SK-N-SH treated with all-trans-retinoic acid at 6 μM for 48 hours (cell line): Measurements from ENCODE around the gene UTP4.
"Not testable (repeated sequence)": the region's sequence is repeated elsewhere in the genome, so short reads cannot be mapped to it uniquely, and the experiment has no call there.

Experiments
- ATAC-seq: fragments of 200-7000 bp; cut with Tn5 transposase; 3 replicates; pipeline ENCODE4 v1.9.1; 2020; ENCODE audit warnings: mild to moderate bottlenecking, moderate library complexity
- ARNTL ChIP-seq: fragments of 450-650 bp; formaldehyde crosslinking; IDR thresholded peaks from 2 replicates; pipeline ENCODE4 v1.5.0; 2020; ENCODE audit warnings: low read depth, mild to moderate bottlenecking, moderate library complexity, borderline replicate concordance
- BACH2 ChIP-seq: fragments of 250-450 bp; sonication (Bioruptor Pico); IDR thresholded peaks from 2 replicates; pipeline ENCODE4 v1.9.0; 2021; ENCODE audit warnings: mild to moderate bottlenecking, borderline replicate concordance
- CREB5 ChIP-seq: fragments of 250-450 bp; sonication (Bioruptor Pico); IDR thresholded peaks from 2 replicates; pipeline ENCODE4 v1.5.1; 2020; ENCODE audit warnings: low read depth, mild to moderate bottlenecking, moderate library complexity
- CSRNP3 ChIP-seq: fragments of 250-450 bp; sonication (Bioruptor Pico); IDR thresholded peaks from 2 replicates; pipeline ENCODE4 v1.5.1; 2021; ENCODE audit warnings: mild to moderate bottlenecking, moderate library complexity
- ESRRG ChIP-seq: fragments of 250-450 bp; sonication (Bioruptor Pico); IDR thresholded peaks from 2 replicates; pipeline ENCODE4 v1.6.1; 2021; ENCODE audit warnings: mild to moderate bottlenecking
- GLIS3 ChIP-seq: fragments of 250-450 bp; sonication (Bioruptor Pico); IDR thresholded peaks from 2 replicates; pipeline ENCODE4 v1.5.0; 2020; ENCODE audit warnings: mild to moderate bottlenecking, moderate library complexity
- ISL1 ChIP-seq: fragments of 250-450 bp; sonication (Bioruptor Pico); IDR thresholded peaks from 2 replicates; pipeline ENCODE4 v2.1.2; 2022; ENCODE audit warnings: mild to moderate bottlenecking, moderate library complexity
- OSR1 ChIP-seq: fragments of 250-450 bp; sonication (Bioruptor Pico); IDR thresholded peaks from 2 replicates; pipeline ENCODE4 v1.8.0; 2022; ENCODE audit warnings: moderate library complexity, mild to moderate bottlenecking, inconsistent platforms
- PATZ1 ChIP-seq: fragments of 250-450 bp; sonication (Bioruptor Pico); IDR thresholded peaks from 2 replicates; pipeline ENCODE4 v1.8.0; 2020; ENCODE audit warnings: mild to moderate bottlenecking, moderate library complexity, borderline replicate concordance
- RARB ChIP-seq: fragments of 250-450 bp; sonication (Bioruptor Pico); IDR thresholded peaks from 2 replicates; pipeline ENCODE4 v1.8.0; 2021; ENCODE audit warnings: mild to moderate bottlenecking, moderate library complexity
- SNAI2 ChIP-seq: fragments of 250-450 bp; sonication (Bioruptor Pico); IDR thresholded peaks from 2 replicates; pipeline ENCODE4 v1.5.0; 2020; ENCODE audit warnings: mild to moderate bottlenecking, moderate library complexity
- TCF4 ChIP-seq: fragments of 250-450 bp; sonication (Bioruptor Pico); IDR thresholded peaks from 2 replicates; pipeline ENCODE4 v1.8.0; 2021; ENCODE audit warnings: mild to moderate bottlenecking, moderate library complexity, borderline replicate concordance
- TOX ChIP-seq: fragments of 250-450 bp; sonication (Bioruptor Pico); IDR thresholded peaks from 2 replicates; pipeline ENCODE4 v1.8.0; 2021; ENCODE audit warnings: mild to moderate bottlenecking, moderate library complexity, borderline replicate concordance
- TSHZ2 ChIP-seq: fragments of 250-450 bp; sonication (Bioruptor Pico); IDR thresholded peaks from 2 replicates; pipeline ENCODE4 v1.5.0; 2020; ENCODE audit warnings: mild to moderate bottlenecking, moderate library complexity
- ZFP3 ChIP-seq: fragments of 250-450 bp; sonication (Bioruptor Pico); IDR thresholded peaks from 2 replicates; pipeline ENCODE4 v1.5.0; 2020; ENCODE audit warnings: mild to moderate bottlenecking, moderate library complexity
- ZFP30 ChIP-seq: fragments of 450-650 bp; formaldehyde crosslinking; IDR thresholded peaks from 2 replicates; pipeline ENCODE4 v1.5.0; 2022; ENCODE audit warnings: mild to moderate bottlenecking, moderate library complexity
- ZNF565 ChIP-seq: fragments of 450-650 bp; formaldehyde crosslinking; conservative IDR thresholded peaks from 2 replicates; pipeline ENCODE4 v1.5.0; 2020; ENCODE audit warnings: low read depth, mild to moderate bottlenecking, moderate library complexity
- ZNF70 ChIP-seq: fragments of 450-650 bp; formaldehyde crosslinking; IDR thresholded peaks from 2 replicates; pipeline ENCODE4 v1.5.0; 2020; ENCODE audit warnings: mild to moderate bottlenecking, moderate library complexity

Gene UTP4

GRCh38 chr16:69138608-69139007, 6.2 kb downstream of the UTP4 start:
- TF ChIP-seq ZNF70 = no peak
- no peak for TF ChIP-seq GLIS3
- no peak for TF ChIP-seq ESRRG (CRISPR knock-in tag)
- TF ChIP-seq ZNF565 (CRISPR knock-in tag) = no peak
- TF ChIP-seq TCF4 (CRISPR knock-in tag) = no peak
- TF ChIP-seq TSHZ2 = no peak
- no peak for ATAC-seq

GRCh38 chr16:69139464-69139863, 7.0 kb downstream of the UTP4 start:
- ATAC-seq = not testable (repeated sequence)

GRCh38 chr16:69141014-69141413, 8.6 kb downstream of the UTP4 start:
- no peak for ATAC-seq
- TF ChIP-seq ARNTL (CRISPR knock-in tag) (no peak), TCF4 (CRISPR knock-in tag) (peak; percentile 73; the same call in 1 of the 2 replicates), GLIS3 (no peak)

- no peak for TF ChIP-seq CREB5 (CRISPR knock-in tag)
- TF ChIP-seq RARB (CRISPR knock-in tag) = no peak
- TF ChIP-seq ESRRG (CRISPR knock-in tag) = no peak
- TF ChIP-seq CSRNP3 (CRISPR knock-in tag) = no peak
- TF ChIP-seq GLIS3 = no peak
- TF ChIP-seq ZNF565 (CRISPR knock-in tag) = no peak
- TF ChIP-seq ZFP3 (CRISPR knock-in tag) = no peak
- TF ChIP-seq ISL1 = no peak
- no peak for TF ChIP-seq ZNF70
- no peak for TF ChIP-seq OSR1 (CRISPR knock-in tag)
- TF ChIP-seq ARNTL (CRISPR knock-in tag) = no peak
- no peak for TF ChIP-seq ZFP30
- no peak for TF ChIP-seq BACH2
- no peak for TF ChIP-seq TOX (CRISPR knock-in tag)
- no peak for TF ChIP-seq PATZ1 (CRISPR knock-in tag)
- TF ChIP-seq TSHZ2 = no peak
- TF ChIP-seq SNAI2 = no peak
- TF ChIP-seq, all 23 proteins: peak for 0
- no peak for ATAC-seq
These were observed 9.5 kb downstream of the UTP4 start for GRCh38 chr16:69141936-69142335.
